ENCODE data around the gene DCUN1D5. TPM values are rescaled to one million over a fixed set of nuclear protein-coding genes. Genes with fewer than 3 reads are reported as not detected.

DCUN1D5 gene
- total and polyA plus RNA-seq, 9 of the 15 experiments (the other 6 are each of a cell fraction or from before 2014, with no cell fraction given), result 38.4 to 242 (median 115) TPM

DNA sequence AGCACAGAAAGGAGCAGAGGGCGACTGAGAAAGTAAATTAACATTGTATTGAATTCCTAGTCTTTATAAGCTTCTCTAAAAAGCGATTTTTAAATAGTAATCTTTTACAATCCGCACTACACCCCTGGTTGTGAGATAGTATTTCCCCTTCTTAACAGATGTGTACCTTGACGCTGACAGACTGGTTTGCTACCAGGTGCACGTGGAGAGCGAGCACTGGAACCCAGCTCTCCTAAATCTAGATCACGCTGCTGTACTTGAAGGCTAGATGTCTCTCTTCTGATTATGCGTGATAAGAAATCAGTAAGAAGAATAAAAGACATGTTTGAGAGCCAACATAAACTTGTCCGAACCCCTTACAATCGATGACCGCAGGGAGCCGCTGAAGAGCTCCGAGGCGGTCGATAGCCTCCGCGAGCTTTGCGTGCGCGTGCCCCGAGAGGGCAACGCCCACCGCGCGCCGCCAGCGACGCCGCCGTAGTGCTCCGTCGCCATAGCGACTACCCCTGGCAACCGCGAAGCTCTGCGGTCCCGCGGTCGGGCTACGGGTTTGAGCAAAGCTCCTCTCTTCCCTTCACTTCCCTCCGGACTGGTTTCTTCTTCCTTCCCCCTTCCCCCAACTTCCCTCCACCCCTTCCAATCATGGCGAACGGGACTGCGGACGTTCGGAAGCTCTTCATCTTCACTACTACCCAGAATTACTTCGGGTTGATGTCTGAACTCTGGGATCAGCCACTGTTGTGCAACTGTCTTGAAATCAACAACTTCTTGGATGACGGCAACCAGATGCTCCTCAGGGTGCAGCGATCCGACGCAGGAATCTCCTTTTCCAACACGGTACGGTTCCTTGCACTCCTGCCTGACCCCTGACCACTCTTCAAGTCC, 17.2 kb upstream of the DCUN1D5 start, which contains the start of gene DYNC2H1 (continued):
- TF ChIP-seq, protein P1, sequence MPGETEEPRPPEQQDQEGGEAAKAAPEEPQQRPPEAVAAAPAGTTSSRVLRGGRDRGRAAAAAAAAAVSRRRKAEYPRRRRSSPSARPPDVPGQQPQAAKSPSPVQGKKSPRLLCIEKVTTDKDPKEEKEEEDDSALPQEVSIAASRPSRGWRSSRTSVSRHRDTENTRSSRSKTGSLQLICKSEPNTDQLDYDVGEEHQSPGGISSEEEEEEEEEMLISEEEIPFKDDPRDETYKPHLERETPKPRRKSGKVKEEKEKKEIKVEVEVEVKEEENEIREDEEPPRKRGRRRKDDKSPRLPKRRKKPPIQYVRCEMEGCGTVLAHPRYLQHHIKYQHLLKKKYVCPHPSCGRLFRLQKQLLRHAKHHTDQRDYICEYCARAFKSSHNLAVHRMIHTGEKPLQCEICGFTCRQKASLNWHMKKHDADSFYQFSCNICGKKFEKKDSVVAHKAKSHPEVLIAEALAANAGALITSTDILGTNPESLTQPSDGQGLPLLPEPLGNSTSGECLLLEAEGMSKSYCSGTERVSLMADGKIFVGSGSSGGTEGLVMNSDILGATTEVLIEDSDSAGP (CRISPR knock-in tag; IDR thresholded peaks at IDR 0.05), result no peak
- TF ChIP-seq TAF15 (IDR thresholded peaks at IDR 0.05; ENCODE audit: low read depth, low read length) (no peak), WHSC1 (IDR thresholded peaks at IDR 0.05; ENCODE audit: low read length) (no peak), E2F3 (CRISPR knock-in tag; IDR thresholded peaks at IDR 0.05) (no peak), JUND (IDR thresholded peaks at IDR 0.05; ENCODE audit: borderline replicate concordance, low read depth, low read length) (peak; percentile 25; the same call in 1 of the 2 replicates), JUND (tag; IDR thresholded peaks at IDR 0.05; ENCODE audit: borderline replicate concordance, low read depth, low read length) (0 out of 3 replicates have a peak, but pooled peaks have one; percentile 45), SP1 (CRISPR knock-in tag; IDR thresholded peaks at IDR 0.05) (peak; percentile 68), ZC3H11A (IDR thresholded peaks at IDR 0.05; ENCODE audit: low read depth, low read length) (no peak), TRIM28 (IDR thresholded peaks at IDR 0.05) (no peak), SMARCC2 (IDR thresholded peaks at IDR 0.05; ENCODE audit: low read depth) (no peak), JUN (IDR thresholded peaks at IDR 0.05; ENCODE audit: borderline replicate concordance, low read depth, low read length) (no peak), JUN (CRISPR knock-in tag; IDR thresholded peaks at IDR 0.05; ENCODE audit: borderline replicate concordance) (no peak)
- TF ChIP-seq, protein P2, sequence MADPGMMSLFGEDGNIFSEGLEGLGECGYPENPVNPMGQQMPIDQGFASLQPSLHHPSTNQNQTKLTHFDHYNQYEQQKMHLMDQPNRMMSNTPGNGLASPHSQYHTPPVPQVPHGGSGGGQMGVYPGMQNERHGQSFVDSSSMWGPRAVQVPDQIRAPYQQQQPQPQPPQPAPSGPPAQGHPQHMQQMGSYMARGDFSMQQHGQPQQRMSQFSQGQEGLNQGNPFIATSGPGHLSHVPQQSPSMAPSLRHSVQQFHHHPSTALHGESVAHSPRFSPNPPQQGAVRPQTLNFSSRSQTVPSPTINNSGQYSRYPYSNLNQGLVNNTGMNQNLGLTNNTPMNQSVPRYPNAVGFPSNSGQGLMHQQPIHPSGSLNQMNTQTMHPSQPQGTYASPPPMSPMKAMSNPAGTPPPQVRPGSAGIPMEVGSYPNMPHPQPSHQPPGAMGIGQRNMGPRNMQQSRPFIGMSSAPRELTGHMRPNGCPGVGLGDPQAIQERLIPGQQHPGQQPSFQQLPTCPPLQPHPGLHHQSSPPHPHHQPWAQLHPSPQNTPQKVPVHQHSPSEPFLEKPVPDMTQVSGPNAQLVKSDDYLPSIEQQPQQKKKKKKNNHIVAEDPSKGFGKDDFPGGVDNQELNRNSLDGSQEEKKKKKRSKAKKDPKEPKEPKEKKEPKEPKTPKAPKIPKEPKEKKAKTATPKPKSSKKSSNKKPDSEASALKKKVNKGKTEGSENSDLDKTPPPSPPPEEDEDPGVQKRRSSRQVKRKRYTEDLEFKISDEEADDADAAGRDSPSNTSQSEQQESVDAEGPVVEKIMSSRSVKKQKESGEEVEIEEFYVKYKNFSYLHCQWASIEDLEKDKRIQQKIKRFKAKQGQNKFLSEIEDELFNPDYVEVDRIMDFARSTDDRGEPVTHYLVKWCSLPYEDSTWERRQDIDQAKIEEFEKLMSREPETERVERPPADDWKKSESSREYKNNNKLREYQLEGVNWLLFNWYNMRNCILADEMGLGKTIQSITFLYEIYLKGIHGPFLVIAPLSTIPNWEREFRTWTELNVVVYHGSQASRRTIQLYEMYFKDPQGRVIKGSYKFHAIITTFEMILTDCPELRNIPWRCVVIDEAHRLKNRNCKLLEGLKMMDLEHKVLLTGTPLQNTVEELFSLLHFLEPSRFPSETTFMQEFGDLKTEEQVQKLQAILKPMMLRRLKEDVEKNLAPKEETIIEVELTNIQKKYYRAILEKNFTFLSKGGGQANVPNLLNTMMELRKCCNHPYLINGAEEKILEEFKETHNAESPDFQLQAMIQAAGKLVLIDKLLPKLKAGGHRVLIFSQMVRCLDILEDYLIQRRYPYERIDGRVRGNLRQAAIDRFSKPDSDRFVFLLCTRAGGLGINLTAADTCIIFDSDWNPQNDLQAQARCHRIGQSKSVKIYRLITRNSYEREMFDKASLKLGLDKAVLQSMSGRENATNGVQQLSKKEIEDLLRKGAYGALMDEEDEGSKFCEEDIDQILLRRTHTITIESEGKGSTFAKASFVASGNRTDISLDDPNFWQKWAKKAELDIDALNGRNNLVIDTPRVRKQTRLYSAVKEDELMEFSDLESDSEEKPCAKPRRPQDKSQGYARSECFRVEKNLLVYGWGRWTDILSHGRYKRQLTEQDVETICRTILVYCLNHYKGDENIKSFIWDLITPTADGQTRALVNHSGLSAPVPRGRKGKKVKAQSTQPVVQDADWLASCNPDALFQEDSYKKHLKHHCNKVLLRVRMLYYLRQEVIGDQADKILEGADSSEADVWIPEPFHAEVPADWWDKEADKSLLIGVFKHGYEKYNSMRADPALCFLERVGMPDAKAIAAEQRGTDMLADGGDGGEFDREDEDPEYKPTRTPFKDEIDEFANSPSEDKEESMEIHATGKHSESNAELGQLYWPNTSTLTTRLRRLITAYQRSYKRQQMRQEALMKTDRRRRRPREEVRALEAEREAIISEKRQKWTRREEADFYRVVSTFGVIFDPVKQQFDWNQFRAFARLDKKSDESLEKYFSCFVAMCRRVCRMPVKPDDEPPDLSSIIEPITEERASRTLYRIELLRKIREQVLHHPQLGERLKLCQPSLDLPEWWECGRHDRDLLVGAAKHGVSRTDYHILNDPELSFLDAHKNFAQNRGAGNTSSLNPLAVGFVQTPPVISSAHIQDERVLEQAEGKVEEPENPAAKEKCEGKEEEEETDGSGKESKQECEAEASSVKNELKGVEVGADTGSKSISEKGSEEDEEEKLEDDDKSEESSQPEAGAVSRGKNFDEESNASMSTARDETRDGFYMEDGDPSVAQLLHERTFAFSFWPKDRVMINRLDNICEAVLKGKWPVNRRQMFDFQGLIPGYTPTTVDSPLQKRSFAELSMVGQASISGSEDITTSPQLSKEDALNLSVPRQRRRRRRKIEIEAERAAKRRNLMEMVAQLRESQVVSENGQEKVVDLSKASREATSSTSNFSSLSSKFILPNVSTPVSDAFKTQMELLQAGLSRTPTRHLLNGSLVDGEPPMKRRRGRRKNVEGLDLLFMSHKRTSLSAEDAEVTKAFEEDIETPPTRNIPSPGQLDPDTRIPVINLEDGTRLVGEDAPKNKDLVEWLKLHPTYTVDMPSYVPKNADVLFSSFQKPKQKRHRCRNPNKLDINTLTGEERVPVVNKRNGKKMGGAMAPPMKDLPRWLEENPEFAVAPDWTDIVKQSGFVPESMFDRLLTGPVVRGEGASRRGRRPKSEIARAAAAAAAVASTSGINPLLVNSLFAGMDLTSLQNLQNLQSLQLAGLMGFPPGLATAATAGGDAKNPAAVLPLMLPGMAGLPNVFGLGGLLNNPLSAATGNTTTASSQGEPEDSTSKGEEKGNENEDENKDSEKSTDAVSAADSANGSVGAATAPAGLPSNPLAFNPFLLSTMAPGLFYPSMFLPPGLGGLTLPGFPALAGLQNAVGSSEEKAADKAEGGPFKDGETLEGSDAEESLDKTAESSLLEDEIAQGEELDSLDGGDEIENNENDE (IDR thresholded peaks at IDR 0.05; ENCODE audit: low read depth, low read length), result no peak
- TF ChIP-seq, protein P3, sequence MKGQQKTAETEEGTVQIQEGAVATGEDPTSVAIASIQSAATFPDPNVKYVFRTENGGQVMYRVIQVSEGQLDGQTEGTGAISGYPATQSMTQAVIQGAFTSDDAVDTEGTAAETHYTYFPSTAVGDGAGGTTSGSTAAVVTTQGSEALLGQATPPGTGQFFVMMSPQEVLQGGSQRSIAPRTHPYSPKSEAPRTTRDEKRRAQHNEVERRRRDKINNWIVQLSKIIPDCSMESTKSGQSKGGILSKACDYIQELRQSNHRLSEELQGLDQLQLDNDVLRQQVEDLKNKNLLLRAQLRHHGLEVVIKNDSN (CRISPR knock-in tag; IDR thresholded peaks at IDR 0.05), result peak; percentile 50; the same call in 1 of the 2 replicates
